SHP77 treated with DMSO at 0.1 percent for 48 hours (cell line): Measurements from ENCODE around the gene NLRP7.

ENCODE experiments used
- DNase-seq: peaks from one replicate; lab custom pipeline; 2025; lab: John Stamatoyannopoulos, UW

The NLRP7 gene

GRCh38 chr19:54873990-54874389 lies 73.3 kb downstream of the NLRP7 start, which contains the start of gene FCAR:
TSS of gene FCAR (plus strand) at chr19:54874235. CDS start at chr19:54874290, 55 bp downstream.
- DNase-seq = no peak
